Activated CD4-positive, alpha-beta T cell treated with anti-CD3 and anti-CD28 coated beads, Interleukin-2, amount 50 U/mL, for 48 hours (primary cell): ENCODE measurements around the gene OR14A2.
A peak's percentile ranks its signal among the peaks of the same experiment; 100 is the strongest.
"Not testable (repeated sequence)": the region's sequence is repeated elsewhere in the genome, so short reads cannot be mapped to it uniquely, and the experiment has no call there.

Experiments
- DNase-seq, 2 experiments: peaks; one replicate each; pipeline ENCODE4 v3.0.0-alpha.2; 2020

The OR14A2 gene

GRCh38 chr1:247748041-247748440, at the start of gene OR14A2:
Gene OR14A2 (minus strand): TSS chr1:247748141.
- DNase-seq = no peak

- DNase-seq = no peak
Measured at GRCh38 chr1:247797518-247797917, 49.6 kb upstream of the OR14A2 start.

- no peak for DNase-seq
Measured at GRCh38 chr1:247769603-247770002, 21.7 kb upstream of the OR14A2 start.

GRCh38 chr1:247760456-247760855, 12.5 kb upstream of the OR14A2 start, which contains the start of gene OR1C1:
Gene OR1C1 (minus strand): TSS chr1:247760556. CDS start chr1:247758406, 2,150 bp downstream.
- DNase-seq = no peak

GRCh38 chr1:247754311-247754710, 6.4 kb upstream of the OR14A2 start:
- not testable (repeated sequence) for DNase-seq

- no peak for DNase-seq
Measured at GRCh38 chr1:247749870-247750269, 1.9 kb upstream of the OR14A2 start.

GRCh38 chr1:247747616-247748015, 325 bp downstream of the OR14A2 start:
- no peak for DNase-seq

- no peak for DNase-seq
Measured at GRCh38 chr1:247746391-247746935, 1.5 kb downstream of the OR14A2 start.

- DNase-seq = not testable (repeated sequence)
Measured at GRCh38 chr1:247742215-247742760, 5.7 kb downstream of the OR14A2 start.

GRCh38 chr1:247741756-247742155, 6.2 kb downstream of the OR14A2 start:
- DNase-seq = no peak

- no peak for DNase-seq
Measured at GRCh38 chr1:247740721-247741120, 7.2 kb downstream of the OR14A2 start.

- no peak for DNase-seq
Measured at GRCh38 chr1:247738315-247738714, 9.6 kb downstream of the OR14A2 start, which contains the start of gene OR14K1. Gene OR14K1 (plus strand): TSS chr1:247738615. CDS start chr1:247738615, 0 bp downstream.

- no peak for DNase-seq
Measured at GRCh38 chr1:247721222-247721621, 26.7 kb downstream of the OR14A2 start.

GRCh38 chr1:247716546-247716945, 31.4 kb downstream of the OR14A2 start, which contains the start of gene OR6F1:
Gene OR6F1 (minus strand): TSS chr1:247716646. CDS start chr1:247712755, 3,891 bp downstream.
- DNase-seq = no peak

- DNase-seq = no peak
Measured at GRCh38 chr1:247713753-247714152, 34.2 kb downstream of the OR14A2 start.

GRCh38 chr1:247710681-247711080, 37.3 kb downstream of the OR14A2 start:
- not testable (repeated sequence) for DNase-seq

- no peak for DNase-seq
Measured at GRCh38 chr1:247701338-247701737, 46.6 kb downstream of the OR14A2 start.

- peak; percentile 27 to 47 for DNase-seq
Measured at GRCh38 chr1:247681288-247681897, 66.5 kb downstream of the OR14A2 start.

GRCh38 chr1:247680171-247680570, 67.8 kb downstream of the OR14A2 start:
- DNase-seq = no peak

GRCh38 chr1:247679639-247680038, 68.3 kb downstream of the OR14A2 start, which contains the start of gene OR13G1:
Gene OR13G1 (minus strand): TSS chr1:247679739. CDS start chr1:247673041, 6,698 bp downstream.
- DNase-seq = no peak
